Activated T-cell treated with anti-CD3 and anti-CD28 coated beads, Interleukin-2, amount 50 U/mL, for 72 hours (primary cell): ENCODE results near the gene PTGDS. TPM values are rescaled to one million over a fixed set of nuclear protein-coding genes. Genes with fewer than 3 reads are reported as not detected.

ENCODE experiments used
- ATAC-seq, 2 donors: fragments of 150-1000 bp; cut with Tn5 transposase; replicated peaks in 1 of 2; 2 replicates each; pipeline ENCODE4 v1.10.0; 2021; ENCODE audit warnings: moderate library complexity in 2 of 2, mild to moderate bottlenecking in 1 of 2
- DNase-seq, 2 donors: peaks; one replicate each; pipeline ENCODE4 v3.0.0; 2021 to 2022; ENCODE audit warnings: mixed read lengths in 1 of 2
- H3K27ac Mint-ChIP-seq: one replicate; pipeline ENCODE4 v1.8.0; 2022; ENCODE audit warnings: mild to moderate bottlenecking, moderate library complexity, mixed read lengths
- H3K27me3 Mint-ChIP-seq: one replicate; pipeline ENCODE4 v1.8.0; 2022; ENCODE audit warnings: low read depth, mixed read lengths
- H3K36me3 Mint-ChIP-seq, 2 donors: one replicate each; pipeline ENCODE4 v1.8.0; 2022; ENCODE audit warnings: mixed read lengths in 2 of 2, mild to moderate bottlenecking in 1 of 2; ENCODE audit not compliant: insufficient read depth in 2 of 2
- H3K4me1 Mint-ChIP-seq: one replicate; pipeline ENCODE4 v1.8.0; 2022; ENCODE audit warnings: low read depth, mixed read lengths
- H3K4me3 Mint-ChIP-seq, 2 donors: one replicate each; pipeline ENCODE4 v1.8.0; 2022; ENCODE audit warnings: mild to moderate bottlenecking in 2 of 2, mixed read lengths in 2 of 2, moderate library complexity in 2 of 2
- H3K9me3 Mint-ChIP-seq, 2 donors: one replicate each; pipeline ENCODE4 v1.8.0; 2022; ENCODE audit warnings: mixed read lengths in 2 of 2
- total RNA-seq, 2 donors: library from RNA; stranded (reverse); gene quantifications; one replicate each; pipeline ENCODE4 v1.2.3, GENCODE V29; 2022

The PTGDS gene
- total RNA-seq, 2 donors from 2014 or later, result not detected

DNA sequence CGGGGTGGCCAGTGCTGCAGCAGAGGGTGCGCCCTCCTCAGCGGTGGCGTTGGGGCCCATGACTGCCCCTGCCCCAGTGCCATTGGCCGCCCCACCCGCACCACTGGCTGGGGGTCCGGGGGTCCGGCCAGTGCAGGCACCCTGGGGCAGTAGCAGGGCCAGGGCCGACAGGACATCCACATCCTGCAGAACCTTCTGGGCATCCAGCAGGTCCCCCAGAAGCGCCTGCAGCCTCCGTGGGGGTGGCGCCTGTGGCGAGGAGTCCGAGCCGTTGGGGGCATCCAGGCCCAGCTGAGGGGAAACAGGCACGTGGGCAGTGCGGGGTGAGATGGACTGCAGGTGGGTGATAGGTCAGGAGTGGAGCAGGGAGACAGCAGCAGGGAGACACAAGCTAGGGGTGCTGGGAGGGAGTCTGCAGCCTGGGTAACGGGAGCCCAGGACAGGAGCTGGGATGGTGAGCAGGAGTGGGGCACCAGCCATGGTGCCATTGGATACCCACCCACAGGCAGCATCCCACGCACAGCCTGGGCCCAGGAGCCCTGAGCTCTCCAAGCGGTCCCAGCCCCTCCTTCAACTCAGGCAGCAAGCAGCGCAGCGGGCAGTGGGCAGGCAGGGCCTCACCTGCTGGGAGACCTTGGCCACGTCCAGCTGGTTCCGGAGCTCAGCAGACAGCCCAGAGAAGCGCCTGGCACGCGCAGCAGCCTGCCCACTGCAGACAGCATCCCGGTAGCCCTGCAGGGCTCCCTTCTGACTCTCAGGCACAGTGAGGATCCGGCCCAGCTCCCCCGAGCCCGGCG lies 43.7 kb downstream of the PTGDS start:
- no peak for ATAC-seq
- no peaks in the 10 kb centered on the region for H3K9me3 Mint-ChIP-seq
- no peak for DNase-seq
- no peaks in the 10 kb centered on the region for H3K36me3 Mint-ChIP-seq
- no peak overlapping the region for H3K4me3 Mint-ChIP-seq
- no peak overlapping the region for H3K27ac Mint-ChIP-seq
- H3K27me3 Mint-ChIP-seq, result no peaks in the 10 kb centered on the region
- H3K4me1 Mint-ChIP-seq, result no peaks in the 10 kb centered on the region

DNA sequence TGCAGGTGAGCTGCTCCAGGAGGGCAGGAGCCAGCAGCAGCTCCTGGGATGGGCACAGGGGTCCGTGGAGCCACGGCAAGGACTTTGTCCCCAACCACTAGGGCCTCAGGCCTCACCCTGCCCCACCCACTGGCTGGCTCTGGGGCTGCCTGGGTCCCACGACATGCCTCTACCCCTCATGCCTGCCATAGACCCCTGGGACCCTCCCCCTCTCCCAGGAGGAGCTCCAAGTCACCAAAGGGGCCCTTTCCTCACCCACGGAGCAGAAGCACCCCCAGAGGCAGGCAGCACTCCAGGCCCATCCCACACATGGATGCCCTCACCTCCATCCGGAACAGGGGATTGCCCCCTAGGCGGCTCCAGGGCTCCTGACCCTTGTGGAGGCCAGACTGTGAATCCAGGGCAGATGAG lies 44.3 kb downstream of the PTGDS start:
- H3K4me3 Mint-ChIP-seq, result no peak overlapping the region
- H3K9me3 Mint-ChIP-seq, result no peaks in the 10 kb centered on the region
- no peak overlapping the region for H3K27ac Mint-ChIP-seq
- H3K27me3 Mint-ChIP-seq, result no peaks in the 10 kb centered on the region
- DNase-seq, result no peak
- H3K4me1 Mint-ChIP-seq, result no peaks in the 10 kb centered on the region
- H3K36me3 Mint-ChIP-seq, result no peaks in the 10 kb centered on the region
- peak in 1 of 2 donors; percentile 10 for ATAC-seq

DNA sequence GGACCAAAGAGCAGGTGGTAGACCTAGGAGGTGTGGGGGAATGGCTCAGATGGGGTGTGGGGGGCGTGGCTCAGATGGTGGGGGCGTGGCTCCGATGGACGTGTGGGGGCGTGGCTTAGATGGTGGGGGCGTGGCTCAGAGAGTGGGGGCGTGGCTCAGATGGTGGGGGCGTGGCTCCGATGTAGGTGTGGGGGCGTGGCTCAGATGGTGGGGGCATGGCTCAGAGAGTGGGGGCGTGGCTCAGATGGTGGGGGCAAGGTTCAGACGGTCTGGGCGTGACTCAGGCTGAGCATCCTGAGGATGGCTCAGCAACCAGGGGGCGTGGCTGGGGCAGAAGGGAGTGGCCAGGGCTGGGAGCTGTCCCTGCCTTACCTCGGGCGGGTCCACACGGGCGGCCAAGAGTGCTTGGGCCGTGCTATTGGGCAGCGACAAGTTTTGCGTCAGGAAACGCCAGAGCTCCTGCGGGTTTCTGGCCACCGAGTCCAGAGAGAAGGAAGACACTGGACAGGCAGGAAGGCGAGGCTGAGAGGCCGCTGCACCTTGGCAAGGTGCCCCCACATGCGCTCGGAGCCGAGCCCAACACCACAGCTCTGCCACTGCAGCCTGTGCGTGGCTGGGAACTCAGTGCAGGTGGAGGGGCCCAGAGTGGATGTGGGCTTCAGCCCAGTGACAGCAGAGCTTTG lies 44.8 kb downstream of the PTGDS start:
- peak; percentile 88 for DNase-seq
- Mint-ChIP-seq H3K27me3 (no peaks in the 10 kb centered on the region), H3K36me3 (no peaks in the 10 kb centered on the region), H3K4me1 (no peaks in the 10 kb centered on the region), H3K9me3 (no peaks in the 10 kb centered on the region), H3K27ac (no peak overlapping the region), H3K4me3 (no peak overlapping the region)
- peak; percentile 89 to 93 for ATAC-seq

GRCh38 chr9:137022662-137023008 lies 45.3 kb downstream of the PTGDS start:
- no peak overlapping the region for H3K27ac Mint-ChIP-seq
- no peaks in the 10 kb centered on the region for H3K36me3 Mint-ChIP-seq
- no peak overlapping the region for H3K4me3 Mint-ChIP-seq
- no peaks in the 10 kb centered on the region for H3K27me3 Mint-ChIP-seq
- no peak for DNase-seq
- no peaks in the 10 kb centered on the region for H3K4me1 Mint-ChIP-seq
- ATAC-seq, result peak in 1 of 2 donors; percentile 1
- no peaks in the 10 kb centered on the region for H3K9me3 Mint-ChIP-seq

DNA sequence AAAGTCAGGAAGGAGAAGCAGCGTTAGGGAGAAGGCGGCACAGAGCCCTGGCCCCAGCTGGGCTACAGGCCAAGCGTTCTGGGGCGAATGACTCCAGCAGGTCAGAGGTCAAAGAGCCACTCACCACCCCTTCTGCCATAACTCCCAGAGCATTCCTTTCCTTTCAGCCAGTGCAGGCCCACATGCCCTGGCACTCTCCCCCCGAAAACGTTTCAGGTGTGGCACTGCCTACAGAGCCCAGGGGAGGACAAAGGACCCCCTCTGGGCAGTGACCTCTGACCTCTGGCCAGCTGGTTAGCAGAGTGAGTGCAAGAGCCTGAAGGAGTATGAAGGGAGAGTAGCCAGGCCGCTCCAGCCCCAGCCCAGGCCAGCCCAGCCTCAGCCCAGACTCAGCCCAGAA lies 45.9 kb downstream of the PTGDS start:
- no peaks in the 10 kb centered on the region for H3K9me3 Mint-ChIP-seq
- no peak for ATAC-seq
- H3K27ac Mint-ChIP-seq, result no peak overlapping the region
- H3K27me3 Mint-ChIP-seq, result no peaks in the 10 kb centered on the region
- no peaks in the 10 kb centered on the region for H3K4me1 Mint-ChIP-seq
- H3K36me3 Mint-ChIP-seq, result no peaks in the 10 kb centered on the region
- DNase-seq, result no peak
- no peak overlapping the region for H3K4me3 Mint-ChIP-seq

- Mint-ChIP-seq H3K9me3 (no peaks in the 10 kb centered on the region), H3K36me3 (no peaks in the 10 kb centered on the region), H3K4me3 (no peak overlapping the region), H3K27ac (no peak overlapping the region), H3K4me1 (no peaks in the 10 kb centered on the region), H3K27me3 (no peaks in the 10 kb centered on the region)
- ATAC-seq (no peak), DNase-seq (no peak)
Measured at GRCh38 chr9:137023583-137023991, 46.3 kb downstream of the PTGDS start.

DNA sequence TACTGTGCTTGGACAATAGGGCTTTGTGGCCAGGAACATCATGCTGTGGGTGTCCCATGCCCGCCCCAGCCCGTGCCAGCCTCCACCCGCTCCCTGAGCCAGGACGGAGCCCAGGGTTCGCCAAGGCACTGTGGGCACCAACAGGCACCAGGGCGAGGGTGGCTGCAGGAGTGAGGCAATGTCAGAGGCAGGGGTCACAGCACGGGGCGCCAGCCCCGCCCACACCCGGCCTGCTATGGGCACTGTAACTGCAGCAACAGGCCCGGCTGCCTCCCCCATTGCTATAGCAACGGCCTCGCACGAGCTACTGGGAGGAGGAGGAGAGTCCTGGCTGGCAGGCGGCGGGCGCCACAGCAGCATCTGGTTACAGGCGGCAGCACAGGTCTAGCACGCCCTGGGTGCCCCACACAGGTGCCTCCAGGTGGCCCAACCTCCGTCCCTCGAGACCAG lies 48.2 kb downstream of the PTGDS start:
- no peak for DNase-seq
- no peak for ATAC-seq
- no peaks in the 10 kb centered on the region for H3K27me3 Mint-ChIP-seq
- peaks cover 18% of the 10 kb centered on the region for H3K4me1 Mint-ChIP-seq
- H3K4me3 Mint-ChIP-seq, result no peak overlapping the region
- H3K27ac Mint-ChIP-seq, result no peak overlapping the region
- no peaks in the 10 kb centered on the region for H3K36me3 Mint-ChIP-seq
- no peaks in the 10 kb centered on the region for H3K9me3 Mint-ChIP-seq

DNA sequence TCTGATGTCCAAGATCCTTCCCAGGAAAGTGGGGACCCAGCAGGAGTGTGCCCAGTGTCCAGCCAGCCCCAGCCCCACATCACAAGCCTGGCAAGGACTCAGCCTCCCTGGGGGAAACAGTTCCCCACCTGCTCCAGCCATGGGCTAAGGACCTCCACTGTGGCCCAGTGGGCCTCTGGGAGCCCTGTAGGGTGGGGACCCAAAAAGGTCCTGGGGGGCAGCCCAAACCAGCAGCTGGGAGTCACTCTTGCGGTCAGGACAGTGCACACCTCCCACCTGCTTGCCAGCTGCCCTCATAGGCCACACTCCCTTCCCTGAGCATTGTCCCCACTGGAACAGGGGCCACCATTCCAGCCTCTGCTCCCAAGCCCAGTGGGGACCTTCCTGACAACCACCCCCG lies 49.1 kb downstream of the PTGDS start:
- H3K4me1 Mint-ChIP-seq, result peaks cover 24% of the 10 kb centered on the region
- H3K4me3 Mint-ChIP-seq, result no peak overlapping the region
- ATAC-seq (no peak), DNase-seq (no peak)
- H3K27me3 Mint-ChIP-seq, result no peaks in the 10 kb centered on the region
- H3K9me3 Mint-ChIP-seq, result no peaks in the 10 kb centered on the region
- no peaks in the 10 kb centered on the region for H3K36me3 Mint-ChIP-seq
- H3K27ac Mint-ChIP-seq, result no peak overlapping the region

DNA sequence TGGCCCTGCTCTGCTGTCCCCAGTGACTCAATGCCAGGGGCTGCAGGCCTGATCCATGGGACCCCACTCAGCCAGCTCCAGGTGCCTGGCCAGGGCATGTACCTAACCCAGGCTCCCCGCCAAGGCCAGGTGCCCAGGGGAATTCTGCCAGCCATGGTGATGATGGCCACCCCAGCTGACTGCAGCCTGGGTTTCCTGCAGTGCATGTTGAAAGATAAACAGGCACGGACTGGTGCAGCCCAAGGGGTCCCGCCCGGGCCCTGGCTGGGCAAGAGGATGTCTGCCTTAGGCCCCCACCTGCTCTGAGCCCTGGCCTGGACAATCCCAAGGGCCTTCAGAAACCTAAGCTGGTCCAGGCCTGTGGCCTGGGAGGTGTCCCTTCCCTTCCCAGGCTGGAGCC lies 49.5 kb downstream of the PTGDS start:
- DNase-seq (no peak), ATAC-seq (no peak)
- peaks cover 27% of the 10 kb centered on the region for H3K4me1 Mint-ChIP-seq
- H3K27me3 Mint-ChIP-seq, result no peaks in the 10 kb centered on the region
- no peaks in the 10 kb centered on the region for H3K9me3 Mint-ChIP-seq
- no peaks in the 10 kb centered on the region for H3K36me3 Mint-ChIP-seq
- H3K27ac Mint-ChIP-seq, result no peak overlapping the region
- H3K4me3 Mint-ChIP-seq, result peak overlapping the region; percentile 72 to 77

DNA sequence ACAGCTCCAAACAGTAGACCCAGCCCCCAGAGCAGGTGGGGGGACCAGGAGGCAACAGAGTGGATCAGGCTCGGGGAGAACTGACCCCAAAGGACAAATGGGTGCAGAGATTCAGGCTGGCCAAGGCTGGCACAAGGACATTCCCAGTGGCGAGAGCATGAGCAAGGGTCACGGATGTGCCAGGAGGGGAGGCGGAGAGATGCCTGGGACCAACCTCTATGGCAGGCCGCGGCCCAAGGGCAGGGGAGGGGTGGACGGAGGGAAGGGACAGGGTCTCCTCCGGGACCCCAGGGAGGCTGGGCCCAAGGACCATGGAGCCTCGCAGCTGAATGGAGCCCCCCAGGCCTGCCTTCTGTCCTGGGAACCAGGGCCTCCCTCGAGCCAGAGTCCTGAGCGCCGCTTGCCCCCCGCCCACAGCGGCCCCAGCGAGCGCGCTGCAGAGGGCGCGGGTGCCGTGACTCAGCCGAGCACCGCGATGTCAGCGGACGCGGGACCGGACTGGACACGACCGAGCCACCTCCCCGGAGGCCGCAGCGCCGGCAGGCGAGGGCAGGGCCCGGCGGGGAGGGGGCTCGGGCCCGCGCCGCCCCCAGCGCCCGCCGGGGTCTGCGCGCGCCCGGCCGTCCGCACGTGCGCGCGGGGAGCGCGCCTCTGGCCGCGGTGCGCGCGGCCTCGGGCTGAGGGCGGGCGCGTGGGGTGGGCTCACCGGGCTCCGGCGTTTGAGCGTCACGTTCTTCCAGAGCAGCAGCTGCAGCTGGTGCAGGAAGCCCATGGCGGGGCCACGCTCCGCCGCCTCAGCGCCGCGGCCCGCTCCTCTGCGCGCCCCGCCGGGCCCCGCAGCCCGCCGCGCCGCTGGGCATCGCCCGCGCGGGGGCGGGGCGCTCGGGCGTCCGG lies 50.3 kb downstream of the PTGDS start, which contains the start of gene ABCA2:
Gene ABCA2 (minus strand): TSS at position 869 of the 894 bp plus-strand sequence. CDS start 97 bp downstream, at position 772.
- Mint-ChIP-seq H3K4me1 (peaks cover 35% of the 10 kb centered on the region), H3K36me3 (no peaks in the 10 kb centered on the region), H3K27me3 (no peaks in the 10 kb centered on the region), H3K27ac (peak within 1 kb of the TSS; percentile 12), H3K9me3 (no peaks in the 10 kb centered on the region), H3K4me3 (peak within 1 kb of the TSS; percentile 77 to 79)
- ATAC-seq (no peak), DNase-seq (peak in 1 of 2 donors; percentile 25)

GRCh38 chr9:137028263-137029057 lies 51.2 kb downstream of the PTGDS start:
- Mint-ChIP-seq H3K4me1 (peaks cover 43% of the 10 kb centered on the region), H3K9me3 (no peaks in the 10 kb centered on the region), H3K27ac (peak overlapping the region; percentile 12), H3K27me3 (no peaks in the 10 kb centered on the region), H3K36me3 (no peaks in the 10 kb centered on the region), H3K4me3 (peak overlapping the region; percentile 69 to 79)
- ATAC-seq (peak; percentile 46 to 59), DNase-seq (peak; percentile 75 to 83)
